Tibial nerve (tissue), 4 donors: Measurements from ENCODE around the gene PTPRM.

Source experiments
- CTCF ChIP-seq, 5 experiments: fragments of 200-600 bp in 3 of 5; fragments of 450-650 bp in 2 of 5; sonication (generic) in 3 of 5; IDR thresholded peaks; one replicate each; pipeline ENCODE4 v1.5.1; 2016 to 2019; ENCODE audit warnings: antibody characterized with exemption in 5 of 5, mild to moderate bottlenecking in 3 of 5, moderate library complexity in 2 of 5
- EP300 ChIP-seq, 2 donors: sonication (generic); formaldehyde crosslinking; IDR thresholded peaks; one replicate each; pipeline ENCODE4 v1.6.1; 2017; ENCODE audit warnings: antibody characterized with exemption in 2 of 2, mild to moderate bottlenecking in 1 of 2

DNA sequence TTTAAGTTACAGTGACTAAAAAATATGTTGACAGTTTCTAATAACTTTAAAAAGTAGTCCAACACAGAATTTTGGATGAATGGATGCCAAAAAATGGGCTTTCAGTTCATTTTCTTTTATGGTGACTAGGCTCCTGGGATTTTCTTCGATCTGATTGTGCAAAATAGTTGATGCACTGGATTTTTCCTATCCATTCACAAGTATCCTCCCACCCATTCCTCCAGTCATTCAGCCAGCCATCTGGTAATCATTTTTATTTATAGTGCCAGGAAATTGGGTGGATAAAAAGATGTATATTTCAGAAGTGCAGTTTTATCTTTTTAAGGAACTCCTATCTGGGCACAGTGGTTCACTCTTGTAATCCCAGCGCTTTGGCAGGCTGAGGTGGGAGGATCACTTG, 175.1 kb downstream of the PTPRM start:
- TF ChIP-seq CTCF (IDR thresholded peaks at IDR 0.05) (no peak), EP300 (IDR thresholded peaks at IDR 0.05) (no peak)
